HG02588 (cell line): ENCODE results near the gene NDUFAF2.
"Not testable (repeated sequence)": the region's sequence is repeated elsewhere in the genome, so short reads cannot be mapped to it uniquely, and the experiment has no call there.

Experiments used
- ATAC-seq: cut with Tn5 transposase; IDR thresholded peaks from one replicate; pipeline ENCODE4 v1.9.1; 2021; ENCODE audit warnings: mild to moderate bottlenecking, moderate library complexity; ENCODE audit not compliant: unreplicated experiment

Gene NDUFAF2

DNA sequence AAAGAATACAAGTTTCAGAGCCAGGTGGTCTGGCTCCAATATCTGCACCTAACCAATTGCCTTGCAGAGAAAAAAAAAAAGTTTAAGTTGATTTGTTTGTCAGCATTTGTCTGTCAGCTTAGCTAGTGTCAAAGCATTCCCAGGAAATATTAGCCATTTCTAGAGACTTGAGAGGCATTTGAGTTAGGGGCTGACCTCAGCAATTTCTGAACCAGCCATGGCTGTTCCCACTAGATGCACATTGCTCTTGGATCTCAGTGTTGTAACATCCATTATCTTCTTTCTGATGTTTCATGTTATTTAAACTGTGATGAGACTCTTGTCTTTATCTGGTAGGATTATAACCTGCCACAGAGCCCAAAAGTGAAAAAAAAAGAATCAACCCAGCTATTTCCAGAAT, 102.3 kb downstream of the NDUFAF2 start:
- ATAC-seq: no peak

DNA sequence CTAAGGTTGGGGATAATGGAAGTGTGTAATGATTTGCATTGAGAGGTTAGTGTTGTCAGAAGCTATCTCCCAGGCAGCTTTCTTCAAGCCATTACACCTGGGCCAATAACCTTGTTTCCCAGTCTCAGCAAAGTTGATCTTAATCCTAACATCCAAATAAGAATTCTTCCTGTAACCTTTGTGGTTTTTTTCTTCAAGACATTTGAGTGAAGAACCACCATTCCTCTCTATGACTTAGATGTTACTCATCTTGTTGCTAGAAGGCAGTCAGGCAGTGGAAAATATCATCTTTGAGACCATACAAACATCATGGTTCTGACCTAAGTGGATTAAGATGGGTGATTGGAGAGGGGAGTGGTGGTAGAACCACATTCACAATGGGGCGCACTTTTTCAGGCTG, 103.5 kb downstream of the NDUFAF2 start:
- no peak for ATAC-seq

GRCh38 chr5:61050292-61050691, 105.3 kb downstream of the NDUFAF2 start:
- ATAC-seq: no peak

DNA sequence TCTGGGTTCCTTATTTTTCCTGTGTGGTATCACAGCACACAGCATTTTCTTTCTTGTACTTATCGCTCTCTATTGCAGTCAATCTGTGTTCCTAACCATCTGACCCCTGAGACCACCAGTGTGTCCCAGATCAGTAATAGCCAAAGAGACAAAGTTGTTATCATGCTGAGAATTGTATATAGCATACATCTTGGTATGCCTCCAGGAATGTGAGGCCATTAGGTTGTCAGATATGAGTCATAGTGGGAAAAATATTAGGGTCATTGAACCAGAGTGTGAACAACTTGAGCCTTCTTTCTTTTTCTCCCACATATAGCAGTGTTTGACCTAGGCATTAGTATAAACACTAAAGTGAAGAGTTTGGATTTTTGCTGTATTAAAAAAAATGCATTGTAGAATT, 106.3 kb downstream of the NDUFAF2 start:
- no peak for ATAC-seq

DNA sequence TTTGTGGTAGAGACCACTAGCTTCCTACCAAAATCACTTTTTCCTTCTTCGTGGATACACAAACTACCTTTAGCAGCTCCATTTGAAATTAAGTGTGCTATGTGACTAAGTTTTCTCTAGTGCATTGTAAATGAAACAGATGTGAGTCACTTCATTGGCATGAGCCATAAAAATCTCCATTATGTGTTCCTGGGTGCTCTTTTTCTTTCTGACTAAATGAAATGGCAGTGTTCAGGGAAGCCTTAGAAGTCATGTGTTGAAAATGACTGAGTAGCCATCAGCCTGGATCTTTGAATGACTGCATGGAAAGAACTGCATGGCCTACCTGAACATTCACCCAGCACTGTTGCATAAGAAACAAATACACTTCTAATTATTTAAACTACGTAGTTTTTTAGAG, 107.9 kb downstream of the NDUFAF2 start:
- no peak for ATAC-seq

DNA sequence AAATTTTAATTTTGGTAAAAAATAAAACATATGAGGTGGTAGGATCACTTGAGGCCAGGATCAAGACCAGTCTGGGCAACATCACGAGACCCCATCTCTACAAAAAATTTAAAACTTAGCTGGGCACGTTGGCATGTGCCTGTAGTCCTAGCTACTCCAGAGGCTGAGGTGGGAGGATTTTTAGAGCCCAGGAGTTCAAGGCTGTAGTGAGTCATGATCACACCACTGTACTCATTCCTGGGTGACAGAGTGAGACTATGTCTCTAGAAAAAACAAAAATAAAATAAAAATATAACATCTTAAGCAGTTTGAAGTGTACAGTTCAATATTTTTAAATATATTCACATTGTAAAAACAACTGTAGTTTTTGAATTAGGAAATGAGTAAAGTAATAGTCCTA, 108.9 kb downstream of the NDUFAF2 start:
- ATAC-seq: no peak

- no peak for ATAC-seq
Observed at GRCh38 chr5:61055434-61056006, 110.5 kb downstream of the NDUFAF2 start.

DNA sequence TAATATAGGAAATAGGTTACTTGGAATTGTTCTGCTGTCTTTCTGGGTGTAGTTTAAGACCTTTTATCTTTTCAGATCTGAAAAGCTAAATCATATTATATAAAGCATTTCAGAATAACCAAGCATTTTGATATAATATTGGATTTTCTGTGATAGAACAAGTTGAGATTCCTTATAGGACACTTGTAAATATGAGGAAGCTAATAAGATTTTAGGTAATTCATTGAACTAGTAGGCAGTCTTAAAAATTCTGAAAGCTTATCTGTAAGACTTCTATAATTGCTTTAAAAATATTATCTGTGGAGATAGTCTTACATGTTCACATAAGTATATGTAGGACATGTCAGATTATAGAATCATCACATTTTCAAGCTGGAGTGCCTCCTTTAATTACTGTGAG, 114.5 kb downstream of the NDUFAF2 start:
- no peak for ATAC-seq

GRCh38 chr5:61069150-61069549, 124.1 kb downstream of the NDUFAF2 start:
- ATAC-seq: no peak

DNA sequence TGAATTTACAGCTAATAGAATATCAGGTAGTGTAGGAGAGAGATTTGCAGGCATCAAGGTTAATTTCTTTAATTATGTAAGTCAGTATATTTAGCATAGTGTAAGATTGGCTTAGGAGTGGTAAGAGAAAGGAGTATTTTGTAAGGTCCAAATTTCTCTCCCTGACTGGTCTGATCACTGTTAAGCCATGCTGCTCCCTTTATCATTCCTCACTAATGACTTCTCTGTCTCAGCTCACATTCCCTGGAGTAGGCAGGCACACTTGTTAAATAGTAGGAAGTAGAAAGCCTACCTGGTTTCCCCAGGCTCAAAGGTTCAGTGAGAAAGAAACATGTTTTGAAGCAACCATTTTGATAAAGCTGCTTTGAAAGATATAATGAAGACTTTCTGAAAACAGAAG, 126.5 kb downstream of the NDUFAF2 start:
- ATAC-seq: no peak

DNA sequence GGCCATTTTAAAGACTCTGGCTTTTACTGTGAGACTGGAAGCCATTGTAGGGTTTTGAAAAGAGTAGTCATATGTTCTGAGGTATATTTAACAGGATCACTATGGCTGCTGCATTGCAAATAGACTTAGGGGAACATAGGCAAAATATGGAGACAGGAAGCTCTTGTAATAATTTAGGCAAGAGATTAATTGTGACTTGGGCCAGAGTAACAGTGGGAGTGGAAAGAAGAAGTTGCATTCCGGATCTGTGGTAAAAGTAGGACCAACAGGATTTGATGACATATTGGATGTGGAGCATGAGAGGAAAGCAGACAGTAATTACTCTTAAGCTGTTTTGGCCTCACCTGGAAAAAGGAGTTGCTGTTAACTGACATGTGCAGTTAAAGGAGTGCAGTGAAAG, 131.6 kb downstream of the NDUFAF2 start:
- no peak for ATAC-seq

DNA sequence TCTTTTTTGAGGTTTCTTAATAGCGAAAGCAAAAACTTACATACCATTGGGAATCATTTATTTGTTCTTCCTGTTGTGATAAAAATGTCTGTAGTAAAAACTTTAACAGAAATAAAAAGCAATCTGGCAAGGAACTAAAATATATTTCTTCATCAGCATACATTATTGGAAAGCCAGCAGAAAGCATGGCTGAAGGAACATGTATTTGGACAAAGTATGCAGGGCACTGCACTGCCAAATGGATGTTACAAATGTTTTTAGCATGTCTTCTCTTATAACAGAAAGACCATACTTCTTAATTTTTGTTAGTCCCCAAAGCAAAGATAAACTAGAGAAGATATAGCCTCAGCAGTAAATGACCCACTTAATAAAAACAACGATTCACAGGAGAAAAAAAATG, 136.7 kb downstream of the NDUFAF2 start:
- ATAC-seq: no peak

GRCh38 chr5:61082516-61083280, 137.7 kb downstream of the NDUFAF2 start:
- ATAC-seq: no peak

GRCh38 chr5:61084658-61085057, 139.7 kb downstream of the NDUFAF2 start:
- ATAC-seq: no peak

DNA sequence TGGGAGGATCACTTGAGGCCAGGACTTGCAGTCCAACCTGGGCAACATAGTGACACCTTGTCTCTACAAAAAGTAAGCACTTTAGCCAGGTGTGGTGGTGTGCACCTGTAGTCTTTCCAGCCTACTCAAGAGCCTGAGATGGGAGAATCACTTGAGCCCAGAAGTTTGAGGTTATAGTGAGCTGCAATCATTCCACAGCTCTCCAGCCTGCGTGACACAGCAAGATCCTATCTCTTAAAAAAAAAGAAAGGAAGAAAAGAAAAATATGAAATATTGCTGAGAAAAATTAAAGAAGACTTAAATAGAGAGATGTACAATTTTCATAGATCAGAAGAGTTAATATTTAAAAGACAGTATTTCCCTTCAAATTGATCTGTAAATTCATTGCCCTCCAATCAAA, 140.9 kb downstream of the NDUFAF2 start:
- no peak for ATAC-seq

DNA sequence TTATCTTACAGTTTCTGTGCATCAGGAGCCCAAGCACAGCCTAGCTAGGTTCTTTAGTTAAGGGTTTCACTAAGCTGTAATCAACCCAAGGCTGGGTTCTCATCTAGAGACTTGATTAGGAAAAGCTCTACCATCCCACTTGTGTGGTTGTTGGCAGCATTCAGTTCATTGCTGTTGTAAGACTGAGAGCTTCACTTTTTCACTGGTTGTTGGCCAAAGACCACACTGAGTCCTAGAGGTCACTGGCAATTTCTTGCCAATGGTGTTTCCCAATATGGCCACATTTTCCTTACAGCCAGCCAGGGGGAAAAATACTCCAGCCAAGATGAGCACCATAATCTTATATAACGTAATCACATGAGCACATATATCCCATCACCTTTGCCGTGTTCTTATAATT, 142.9 kb downstream of the NDUFAF2 start:
- ATAC-seq: no peak

- ATAC-seq: no peak
Observed at GRCh38 chr5:61089351-61089750, 144.3 kb downstream of the NDUFAF2 start.

- not testable (repeated sequence) for ATAC-seq
Observed at GRCh38 chr5:61093046-61093771, 148.2 kb downstream of the NDUFAF2 start.

DNA sequence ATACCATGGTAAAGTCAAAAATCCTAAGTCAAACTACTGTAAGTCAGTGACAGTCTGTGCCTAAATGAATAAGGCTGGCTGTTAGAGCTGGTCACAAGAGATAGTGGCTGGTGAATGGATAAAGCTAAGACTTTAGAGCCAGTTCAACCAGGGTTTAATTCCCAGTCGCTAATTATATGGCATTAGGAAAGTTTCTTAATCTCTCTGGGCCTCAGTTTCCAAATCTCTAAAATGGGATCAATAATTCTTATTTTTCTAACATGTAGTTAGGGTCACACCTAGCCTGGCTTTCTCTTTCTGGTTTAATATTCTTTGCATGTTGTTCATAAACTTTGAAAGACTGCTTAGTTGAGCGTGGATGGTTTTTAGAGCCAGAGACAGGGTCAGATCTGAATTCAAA, 152.5 kb downstream of the NDUFAF2 start:
- no peak for ATAC-seq

DNA sequence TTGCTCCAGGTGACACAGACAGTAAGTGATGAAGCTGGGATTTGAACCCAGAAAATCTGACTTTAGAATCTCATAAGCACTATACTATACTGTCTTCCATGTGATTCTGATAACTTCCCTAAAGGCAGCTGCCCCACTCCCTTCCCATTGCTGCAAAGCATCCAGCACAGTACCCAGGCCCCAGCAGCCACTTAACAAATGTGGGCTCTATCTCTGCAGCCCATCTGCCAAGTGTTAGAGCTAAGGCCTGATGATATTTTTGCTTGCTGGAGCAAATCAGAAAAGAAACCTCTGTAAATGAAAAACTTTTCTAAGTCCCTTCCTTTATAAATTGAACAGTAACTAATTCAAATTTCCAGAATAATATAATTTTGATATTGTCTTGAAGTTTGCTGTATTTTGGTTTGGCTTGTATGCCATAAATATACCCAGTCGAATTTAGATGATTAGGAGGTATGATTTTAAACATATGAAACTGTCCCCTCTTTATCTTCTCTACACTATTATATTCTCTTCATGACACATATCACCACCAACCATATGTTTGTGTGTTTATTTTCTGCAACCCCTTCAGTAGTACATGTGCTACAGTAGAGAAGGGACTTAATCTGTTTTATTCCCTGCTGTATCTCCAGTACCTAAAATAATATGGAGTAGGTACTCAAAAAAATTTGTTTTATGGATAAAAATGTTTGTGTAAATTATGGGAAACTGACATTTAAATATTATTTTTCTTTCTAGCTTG, 153.4 kb downstream of the NDUFAF2 start:
- ATAC-seq: no peak

GRCh38 chr5:61100437-61100836, 155.4 kb downstream of the NDUFAF2 start:
- ATAC-seq: no peak
